Fibroblast of villous mesenchyme (primary cell): ENCODE results near the gene ZNF91. TPM values are rescaled to one million over a fixed set of nuclear protein-coding genes. Genes with fewer than 3 reads are reported as not detected.
"Not testable (repeated sequence)": the region's sequence is repeated elsewhere in the genome, so short reads cannot be mapped to it uniquely, and the experiment has no call there.

Source experiments
- DNase-seq: peaks from one replicate; pipeline ENCODE4 v3.0.0-alpha.2; 2010; ENCODE audit warnings: low read depth
- H3K4me3 ChIP-seq: 2 replicates; pipeline ENCODE4 v1.5.1; 2011; ENCODE audit warnings: low read depth, mild to moderate bottlenecking, low read length
- total RNA-seq: library from RNA; depleted of rRNA; stranded (reverse); fragments of >200 nt; gene quantifications from 2 replicates; pipeline ENCODE4 v1.2.3, GENCODE V29; 2012
- TF ChIP-seq, protein P1 (sequence below): IDR thresholded peaks from 2 replicates; pipeline ENCODE4 v1.5.1; 2012; ENCODE audit warnings: low read depth, mild to moderate bottlenecking, low read length; ENCODE audit not compliant: insufficient read depth

The ZNF91 gene
- total RNA-seq, 1 donor, result 19.9 TPM

DNA sequence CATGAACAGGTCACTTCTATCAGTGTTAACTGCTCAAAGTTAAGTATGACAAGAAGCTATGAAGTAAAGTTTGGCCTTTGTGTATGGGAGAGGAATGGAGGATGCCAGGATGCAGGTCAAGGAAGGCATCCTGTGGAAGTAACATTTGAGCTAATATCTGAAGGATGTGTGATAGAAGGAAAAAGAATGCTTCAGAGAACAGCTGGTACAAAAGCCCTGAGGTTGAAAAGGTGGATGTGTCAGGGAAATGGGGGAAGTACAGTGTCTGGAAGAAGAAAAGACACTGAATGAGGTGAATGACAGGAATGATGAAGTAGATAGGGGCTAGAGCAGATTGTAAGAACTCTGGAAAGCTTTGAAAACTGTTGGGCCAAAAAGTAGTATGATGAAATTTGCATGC, 67.1 kb downstream of the ZNF91 start:
- DNase-seq, result no peak
- no peak overlapping the region for H3K4me3 ChIP-seq
- TF ChIP-seq, protein P1, sequence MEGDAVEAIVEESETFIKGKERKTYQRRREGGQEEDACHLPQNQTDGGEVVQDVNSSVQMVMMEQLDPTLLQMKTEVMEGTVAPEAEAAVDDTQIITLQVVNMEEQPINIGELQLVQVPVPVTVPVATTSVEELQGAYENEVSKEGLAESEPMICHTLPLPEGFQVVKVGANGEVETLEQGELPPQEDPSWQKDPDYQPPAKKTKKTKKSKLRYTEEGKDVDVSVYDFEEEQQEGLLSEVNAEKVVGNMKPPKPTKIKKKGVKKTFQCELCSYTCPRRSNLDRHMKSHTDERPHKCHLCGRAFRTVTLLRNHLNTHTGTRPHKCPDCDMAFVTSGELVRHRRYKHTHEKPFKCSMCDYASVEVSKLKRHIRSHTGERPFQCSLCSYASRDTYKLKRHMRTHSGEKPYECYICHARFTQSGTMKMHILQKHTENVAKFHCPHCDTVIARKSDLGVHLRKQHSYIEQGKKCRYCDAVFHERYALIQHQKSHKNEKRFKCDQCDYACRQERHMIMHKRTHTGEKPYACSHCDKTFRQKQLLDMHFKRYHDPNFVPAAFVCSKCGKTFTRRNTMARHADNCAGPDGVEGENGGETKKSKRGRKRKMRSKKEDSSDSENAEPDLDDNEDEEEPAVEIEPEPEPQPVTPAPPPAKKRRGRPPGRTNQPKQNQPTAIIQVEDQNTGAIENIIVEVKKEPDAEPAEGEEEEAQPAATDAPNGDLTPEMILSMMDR, result no peak

DNA sequence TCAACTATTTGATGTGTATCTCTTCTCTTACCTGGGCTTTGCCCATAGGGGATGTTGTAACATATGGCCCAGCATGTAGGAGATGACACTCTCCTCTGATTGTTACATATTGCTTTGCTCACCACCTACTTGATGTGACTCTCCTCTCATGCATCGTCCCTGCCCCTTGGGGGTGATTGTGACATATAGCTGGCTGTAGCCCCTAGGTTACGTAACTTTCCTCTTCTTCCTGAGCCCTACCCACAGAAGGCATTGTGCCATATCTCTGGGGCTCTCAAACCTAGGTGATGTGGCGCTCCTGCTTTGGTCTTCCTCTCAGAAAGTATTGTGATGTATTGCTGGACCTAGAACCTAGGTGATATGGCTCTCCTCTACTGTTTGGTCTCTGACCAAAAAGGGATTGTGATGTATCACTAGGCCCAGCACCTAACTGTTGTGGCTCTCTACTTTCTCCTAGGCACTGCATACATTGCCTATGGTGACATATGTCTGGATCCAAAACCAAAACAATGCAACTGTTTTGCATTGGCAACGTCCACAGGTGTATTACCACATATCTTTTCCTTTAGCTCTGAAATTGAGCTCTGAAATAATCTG, 73.2 kb downstream of the ZNF91 start:
- no peak overlapping the region for H3K4me3 ChIP-seq
- no peak for DNase-seq
- TF ChIP-seq, protein P1, result no peak

DNA sequence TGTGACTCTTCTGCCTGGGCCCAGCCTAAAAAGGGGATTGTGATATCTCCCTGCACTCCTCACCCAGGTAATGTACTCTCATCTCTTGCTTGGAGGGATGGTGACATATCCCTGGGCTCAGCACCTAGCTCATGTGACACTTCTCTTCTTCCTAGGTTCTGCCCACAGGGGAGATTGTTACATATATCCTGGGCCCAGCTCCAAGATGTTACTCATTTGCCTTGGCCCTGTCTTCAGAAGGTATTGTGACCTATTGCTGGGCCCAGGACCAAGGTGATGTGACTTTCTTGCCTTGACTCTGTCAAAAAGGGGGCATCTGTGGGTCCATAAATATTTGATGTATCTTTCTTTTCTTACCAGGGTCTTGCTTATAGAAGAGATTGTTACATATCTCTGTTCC, 73.9 kb downstream of the ZNF91 start:
- not testable (repeated sequence) for DNase-seq

DNA sequence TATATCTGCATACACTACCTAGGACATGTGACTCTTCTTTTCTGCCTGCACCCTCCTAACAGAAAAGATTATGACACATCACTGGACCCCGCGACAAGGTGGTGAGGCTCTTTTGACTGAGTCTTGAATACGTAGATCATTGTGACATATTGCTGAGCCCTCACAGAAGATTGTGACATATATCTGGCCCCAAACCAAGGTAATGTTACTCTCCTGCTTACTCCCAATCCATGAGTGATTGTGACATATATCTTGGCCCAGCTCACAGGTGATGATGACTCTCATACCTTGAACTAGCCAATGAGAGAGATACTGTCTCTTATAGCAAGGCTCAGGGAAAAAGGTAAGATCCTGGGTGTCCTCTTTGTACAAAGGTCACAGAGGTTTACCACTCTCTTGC, 75.7 kb downstream of the ZNF91 start:
- not testable (repeated sequence) for DNase-seq, H3K4me3 ChIP-seq

More for the DNA sequence above, 73.9 kb downstream of the ZNF91 start:
- H3K4me3 ChIP-seq, result not testable (repeated sequence)

DNA sequence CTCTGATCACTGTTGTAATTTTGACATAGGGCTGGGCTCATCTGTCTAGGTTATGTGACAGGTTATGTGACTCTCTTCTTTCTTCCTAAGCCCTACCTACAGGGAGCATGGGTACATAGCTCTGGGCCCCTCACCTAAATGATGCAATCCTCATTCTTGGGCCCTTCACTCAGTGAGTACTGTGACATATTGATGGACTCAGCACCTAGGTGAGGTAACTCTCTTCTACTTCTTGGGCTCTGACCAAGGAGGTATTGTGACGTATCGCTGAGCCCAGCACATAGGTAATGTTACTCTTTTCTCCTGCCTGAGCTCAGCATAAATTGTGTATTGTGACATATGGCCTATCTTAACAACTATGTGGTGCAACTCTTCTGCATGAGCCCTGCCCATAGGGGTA, 76.3 kb downstream of the ZNF91 start:
- H3K4me3 ChIP-seq, DNase-seq: not testable (repeated sequence)

DNA sequence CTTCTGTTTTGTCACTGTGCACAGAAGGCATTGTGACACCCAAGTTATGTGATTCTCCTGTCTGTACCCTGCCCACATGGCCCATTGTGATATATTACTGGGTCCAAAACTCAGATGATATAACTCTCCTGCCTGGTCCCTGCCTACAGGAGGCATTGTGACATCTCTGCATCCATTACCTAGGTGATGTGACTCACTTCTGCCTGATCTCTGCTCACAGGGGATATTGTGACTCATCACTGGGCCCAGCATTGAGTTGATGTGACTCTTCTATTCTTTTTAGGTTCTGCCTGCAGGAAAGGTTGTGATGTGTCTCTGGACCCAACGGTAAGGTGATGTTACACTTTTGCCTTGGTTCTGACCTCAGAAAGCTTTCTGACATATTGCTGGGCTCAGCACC, 77.1 kb downstream of the ZNF91 start:
- no peak for DNase-seq
- H3K4me3 ChIP-seq, result no peak overlapping the region
- TF ChIP-seq, protein P1, result no peak

DNA sequence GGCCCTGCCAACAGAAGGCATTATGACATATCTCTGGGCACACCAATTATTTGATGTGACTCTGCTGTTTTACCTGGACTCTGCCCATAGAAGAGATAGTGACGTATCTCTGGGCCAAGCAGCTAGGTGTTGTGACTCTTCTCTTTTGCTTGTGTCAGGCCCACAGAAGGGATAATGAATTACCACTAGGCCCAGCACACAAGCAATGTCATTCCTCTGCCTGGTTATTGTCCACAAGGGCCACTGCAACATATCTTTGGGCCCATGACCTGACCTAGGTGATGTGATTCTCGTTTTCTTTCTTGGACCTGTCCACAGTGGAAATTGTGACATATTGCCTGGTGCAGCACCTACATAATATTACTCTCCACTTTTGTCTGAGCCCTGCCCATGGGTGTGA, 80.0 kb downstream of the ZNF91 start:
- H3K4me3 ChIP-seq, result no peak overlapping the region
- no peak for DNase-seq
- TF ChIP-seq, protein P1, result no peak

DNA sequence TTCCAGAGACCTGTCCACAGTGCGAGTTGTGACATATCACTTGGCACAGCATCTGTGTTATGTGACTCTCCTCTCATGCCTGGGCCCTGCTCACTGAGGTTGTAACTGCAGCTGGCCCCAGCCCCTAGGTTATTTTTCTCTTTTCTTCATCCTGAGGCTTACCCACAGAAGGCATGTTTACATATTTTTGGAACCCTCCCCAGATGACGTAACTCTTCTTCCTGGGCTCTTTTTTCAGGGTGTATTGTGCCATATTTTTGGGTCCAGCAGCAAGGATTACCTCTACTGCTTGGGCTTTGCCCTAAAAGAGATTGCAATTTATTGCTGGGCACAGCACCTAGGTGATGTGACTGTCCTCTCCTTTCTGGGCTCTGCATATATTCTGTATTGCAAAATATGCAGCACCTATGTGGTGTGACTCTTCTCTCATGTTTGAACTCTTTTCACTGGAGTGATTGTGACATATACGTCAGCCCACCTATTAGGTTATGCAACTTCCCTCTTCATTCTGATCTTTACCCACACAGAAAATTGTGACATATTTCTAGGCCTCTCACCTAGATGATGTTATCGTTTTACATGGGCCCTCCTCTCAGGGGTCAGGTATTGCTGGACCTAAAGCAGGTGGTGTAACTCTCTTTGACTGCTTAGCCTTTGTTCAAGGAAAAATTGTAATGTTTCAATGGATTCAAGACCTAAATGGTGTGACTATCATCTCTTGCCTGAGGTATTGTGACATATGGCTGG, 80.6 kb downstream of the ZNF91 start:
- no peak for DNase-seq
- H3K4me3 ChIP-seq, result no peak overlapping the region
- TF ChIP-seq, protein P1, result no peak
